ENCODE measurements around the gene SARDH.

SARDH gene

DNA sequence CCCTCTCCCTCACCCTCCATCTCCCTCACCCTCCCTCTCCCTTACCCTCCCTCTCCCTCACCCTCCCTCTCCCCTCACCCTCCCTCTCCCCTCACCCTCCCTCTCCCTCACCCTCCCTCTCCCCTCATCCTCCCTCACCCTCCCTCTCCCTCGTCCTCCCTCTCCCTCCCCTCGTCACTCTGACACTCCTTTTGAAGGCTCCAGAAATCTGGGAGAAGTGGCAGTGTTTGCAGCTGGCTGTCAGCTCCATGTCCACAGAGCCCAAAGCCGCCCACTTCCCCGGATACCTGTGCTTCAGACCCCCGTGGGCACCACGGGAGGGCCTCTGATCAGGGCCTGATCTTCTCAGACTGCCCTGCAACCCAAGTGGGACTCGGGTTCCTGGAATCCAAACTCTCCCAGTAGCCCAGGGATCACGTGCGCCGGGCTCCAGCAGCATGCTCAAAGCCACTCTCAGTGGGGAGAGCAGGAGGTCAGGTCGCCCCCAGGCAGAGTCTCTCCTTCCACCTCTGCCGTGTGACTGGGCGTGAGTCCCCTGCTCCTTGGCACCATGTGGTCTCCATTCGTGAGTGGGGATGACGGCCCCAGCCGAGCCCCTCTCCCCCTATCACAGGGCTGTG lies 68.9 kb downstream of the SARDH start:
- DNase-seq (ENCODE audit: low read depth) = no peak

DNA sequence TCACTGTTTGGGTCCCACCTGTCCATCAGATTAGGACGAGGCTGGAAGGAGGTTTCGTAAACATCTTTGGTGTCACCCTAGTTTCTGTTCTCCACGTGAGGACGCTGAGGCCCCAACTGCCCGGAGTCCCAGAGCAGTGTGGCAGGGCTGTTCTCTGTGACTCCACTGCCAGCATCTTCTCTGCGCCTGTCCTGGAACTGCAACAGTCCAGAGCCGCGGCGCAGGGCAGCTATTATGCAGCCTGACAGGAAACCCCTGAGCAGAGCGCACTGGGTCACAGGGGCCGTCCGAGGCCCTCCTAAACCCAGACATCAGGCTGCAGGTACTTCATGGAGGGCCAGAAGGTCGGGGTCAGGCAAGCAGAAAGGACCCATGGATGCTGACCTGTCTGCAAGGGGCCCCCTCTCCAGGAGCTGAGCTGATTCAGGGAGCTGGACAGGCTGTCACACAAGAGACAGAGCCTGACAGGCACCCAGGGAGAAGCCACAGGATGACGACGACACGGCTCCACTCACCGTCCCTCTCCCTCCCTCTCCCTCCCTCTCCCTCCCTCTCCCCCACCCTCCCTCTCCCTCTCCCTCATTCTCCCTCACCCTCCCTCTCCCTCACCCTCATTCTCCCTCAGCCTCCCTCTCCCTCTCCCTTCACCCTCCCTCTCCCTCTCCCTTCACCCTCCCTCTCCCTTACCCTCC lies 70.2 kb downstream of the SARDH start:
- DNase-seq (ENCODE audit: low read depth) = no peak

- no peak for DNase-seq (ENCODE audit: low read depth)
Observed at GRCh38 chr9:133666845-133667244, 71.3 kb downstream of the SARDH start.

GRCh38 chr9:133666387-133666786 lies 71.8 kb downstream of the SARDH start:
- DNase-seq (ENCODE audit: low read depth) = no peak

DNA sequence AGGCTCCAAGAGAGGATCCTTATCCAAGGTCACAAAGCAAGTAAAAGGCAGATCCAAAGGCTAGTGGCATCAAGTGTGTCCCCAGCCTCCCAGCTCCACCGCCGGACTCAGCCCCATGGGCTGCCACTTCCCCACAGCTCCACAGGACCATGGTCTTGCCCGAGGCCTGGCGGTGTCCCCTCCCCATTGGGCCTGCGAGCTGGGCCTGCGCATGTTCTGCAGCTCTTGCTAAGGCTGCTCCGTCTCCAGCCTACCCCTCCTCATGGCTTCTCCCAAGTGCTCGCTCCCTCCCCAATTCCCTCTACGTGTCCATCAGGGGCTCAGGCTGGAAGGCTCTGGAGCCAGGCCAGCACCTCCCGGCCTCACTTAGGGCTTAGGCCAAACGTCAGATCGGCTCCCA lies 72.6 kb downstream of the SARDH start:
- no peak for DNase-seq (ENCODE audit: low read depth)

DNA sequence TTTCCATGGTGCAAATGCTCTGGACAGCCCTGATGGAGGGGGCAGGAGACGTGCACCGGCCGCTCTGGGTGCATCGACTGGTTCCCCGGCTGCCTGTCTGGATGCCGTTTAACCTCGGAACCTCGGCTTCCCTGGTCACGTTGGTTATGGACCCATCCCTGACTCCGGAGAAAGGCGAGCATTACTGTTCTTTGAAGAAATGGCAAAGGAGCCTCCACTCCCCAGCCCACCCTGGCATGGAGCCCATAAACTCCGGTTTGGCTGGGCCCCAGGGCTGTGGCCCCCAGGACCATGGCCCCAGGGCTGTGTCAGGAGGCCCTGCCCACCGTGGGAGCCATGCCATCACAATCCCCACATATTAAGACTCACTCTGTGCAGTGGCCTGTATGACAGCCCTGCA lies 73.1 kb downstream of the SARDH start:
- no peak for DNase-seq (ENCODE audit: low read depth)

- DNase-seq (ENCODE audit: low read depth) = no peak
Observed at GRCh38 chr9:133664173-133665050, 73.7 kb downstream of the SARDH start.

GRCh38 chr9:133661846-133662540 lies 76.2 kb downstream of the SARDH start:
- DNase-seq (ENCODE audit: low read depth) = no peak

GRCh38 chr9:133659516-133659915 lies 78.6 kb downstream of the SARDH start:
- DNase-seq (ENCODE audit: low read depth) = no peak

- no peak for DNase-seq (ENCODE audit: low read depth)
Observed at GRCh38 chr9:133658442-133659431, 79.4 kb downstream of the SARDH start.

- DNase-seq (ENCODE audit: low read depth) = no peak
Observed at GRCh38 chr9:133657120-133657661, 81.0 kb downstream of the SARDH start.

DNA sequence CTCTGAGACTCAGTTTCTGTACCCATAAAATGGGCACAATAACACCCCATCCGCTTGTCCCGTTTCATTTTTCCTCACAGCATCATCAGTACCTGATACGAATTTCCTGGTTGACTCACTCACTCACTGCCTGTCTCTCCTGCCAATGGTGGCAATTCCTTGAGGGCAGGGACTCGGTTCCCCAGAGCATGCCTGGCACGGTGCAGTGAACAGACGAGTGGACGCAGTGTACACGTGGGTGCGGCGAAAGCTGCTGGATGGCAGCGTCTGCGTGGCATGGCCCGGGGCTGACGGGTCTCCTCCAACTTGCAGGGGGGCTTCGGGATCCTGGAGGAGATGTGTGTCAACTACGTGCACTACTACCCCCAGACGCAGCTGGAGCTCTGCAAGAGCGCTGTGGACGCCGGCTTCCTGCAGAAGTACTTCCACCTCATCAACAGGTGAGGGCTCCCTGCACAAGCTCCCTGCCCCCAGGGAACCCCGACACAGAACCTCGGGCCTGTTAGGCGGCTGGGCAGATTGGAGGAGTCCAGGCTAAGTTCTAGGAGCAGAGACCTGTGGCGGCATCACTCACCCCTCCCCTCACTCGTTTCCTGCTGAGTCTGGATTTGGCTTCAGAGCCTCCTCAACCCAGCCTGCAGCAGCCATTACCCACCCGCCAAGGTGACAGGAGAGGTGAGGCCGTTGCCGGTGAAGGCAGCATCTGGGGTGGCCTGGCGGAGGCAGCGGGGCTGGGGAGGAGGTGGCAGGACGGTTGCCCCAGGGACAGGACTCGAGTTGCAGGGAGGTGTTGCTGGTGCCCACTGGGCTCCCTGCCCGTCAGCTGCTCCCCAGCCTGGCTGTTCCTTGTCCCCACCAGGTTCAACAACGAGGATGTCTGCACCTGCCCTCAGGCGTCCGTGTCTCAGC lies 81.7 kb downstream of the SARDH start:
- peak; percentile 50 for DNase-seq (ENCODE audit: low read depth)

GRCh38 chr9:133655701-133656100 lies 82.5 kb downstream of the SARDH start:
- no peak for DNase-seq (ENCODE audit: low read depth)

GRCh38 chr9:133654736-133655657 lies 83.2 kb downstream of the SARDH start:
- no peak for DNase-seq (ENCODE audit: low read depth)

GRCh38 chr9:133653638-133654037 lies 84.5 kb downstream of the SARDH start:
- no peak for DNase-seq (ENCODE audit: low read depth)

DNA sequence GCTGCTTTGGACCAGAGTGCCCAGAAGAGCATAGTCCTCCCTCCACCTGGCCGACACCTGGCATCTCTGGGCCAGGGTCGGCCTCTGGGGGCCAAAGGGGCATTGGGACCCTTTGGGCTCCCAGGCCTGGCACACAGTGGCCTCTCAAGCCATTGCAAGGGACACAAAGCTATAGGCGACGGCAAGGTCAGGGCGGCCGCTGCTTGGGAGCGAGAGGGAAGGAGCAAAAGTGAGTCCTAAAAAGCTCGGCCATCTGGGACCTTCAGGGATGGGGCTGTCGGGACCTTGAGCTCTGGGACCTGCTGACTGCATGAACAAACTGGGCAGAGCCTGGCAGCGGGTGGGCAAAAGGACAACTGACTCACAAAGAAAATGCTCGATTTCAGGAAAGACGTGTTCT lies 88.1 kb downstream of the SARDH start:
- no peak for DNase-seq (ENCODE audit: low read depth)

- no peak for DNase-seq (ENCODE audit: low read depth)
Observed at GRCh38 chr9:133649194-133649593, 89.0 kb downstream of the SARDH start.

DNA sequence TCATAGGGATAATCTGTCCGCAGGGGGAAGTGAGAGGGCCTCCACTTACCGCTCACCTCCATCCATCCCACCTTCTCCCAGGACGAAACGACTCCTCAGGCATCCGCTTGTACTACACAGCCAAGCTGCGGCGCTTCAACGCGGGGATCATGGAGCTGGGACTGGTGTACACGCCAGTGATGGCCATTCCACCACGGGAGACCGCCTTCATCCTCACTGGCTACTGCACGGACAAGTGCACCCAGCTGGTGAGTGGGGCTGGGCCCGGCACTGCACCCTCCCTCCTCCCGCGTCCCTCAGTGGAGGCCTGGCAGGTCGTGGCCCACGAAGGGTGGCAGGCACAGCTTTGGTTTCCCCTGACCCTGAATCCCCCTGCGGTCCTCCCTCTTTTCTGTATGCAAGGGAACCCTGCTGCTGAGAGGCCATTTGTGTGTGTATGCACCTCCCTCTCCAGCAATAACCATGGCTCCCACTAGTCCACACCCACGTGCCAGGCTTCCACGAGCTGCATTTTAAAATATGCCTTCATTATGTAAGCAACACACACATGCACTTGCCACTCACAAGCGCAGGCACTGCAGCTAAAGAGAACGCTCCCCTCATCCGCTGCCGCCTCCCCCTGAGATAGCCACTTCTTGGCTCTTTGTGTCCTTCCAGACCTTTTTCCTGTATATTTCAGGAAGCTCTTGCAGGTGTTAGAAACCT lies 90.2 kb downstream of the SARDH start:
- no peak for DNase-seq (ENCODE audit: low read depth)
